Measurements from ENCODE around the gene ST6GALNAC4. TPM values are rescaled to one million over a fixed set of nuclear protein-coding genes. Genes with fewer than 3 reads are reported as not detected.
A peak's percentile ranks its signal among the peaks of the same experiment; 100 is the strongest.
"Not testable (repeated sequence)": the region's sequence is repeated elsewhere in the genome, so short reads cannot be mapped to it uniquely, and the experiment has no call there.

Gene ST6GALNAC4
- total RNA-seq, 1 donor from 2014 or later: 28.5 TPM

- intact Hi-C loops (cut with micrococcal nuclease): no loop called here
- ATAC-seq: peak; percentile 79
- DNase-seq: peak; percentile 90
Measured at GRCh38 chr9:127899128-127899943, 17.5 kb downstream of the ST6GALNAC4 start, which contains the start of gene ST6GALNAC6. TSS of gene ST6GALNAC6 (minus strand) at chr9:127899603. CDS start at chr9:127897981, 1,622 bp downstream.

- peak; percentile 69 for DNase-seq
- intact Hi-C loops (cut with micrococcal nuclease): no loop called here
Measured at GRCh38 chr9:127898433-127899127, 18.3 kb downstream of the ST6GALNAC4 start.

GRCh38 chr9:127897193-127897692 is 19.6 kb downstream of the ST6GALNAC4 start:
- ATAC-seq (peak; percentile 86), DNase-seq (peak; percentile 87)
- intact Hi-C loops (cut with micrococcal nuclease): no loop called here

More at GRCh38 chr9:127898433-127899127, 18.3 kb downstream of the ST6GALNAC4 start:
- ATAC-seq: peak; percentile 58

GRCh38 chr9:127896395-127897192 is 20.2 kb downstream of the ST6GALNAC4 start:
- no peak for DNase-seq
- intact Hi-C loops (cut with micrococcal nuclease): no loop called here
- ATAC-seq: no peak

- DNase-seq (no peak), ATAC-seq (no peak)
- intact Hi-C loops (cut with micrococcal nuclease): no loop called here
Measured at GRCh38 chr9:127895811-127896210, 21.0 kb downstream of the ST6GALNAC4 start.

- no peak for ATAC-seq
- no peak for DNase-seq
- intact Hi-C loops (cut with micrococcal nuclease): no loop called here
Measured at GRCh38 chr9:127893392-127893791, 23.4 kb downstream of the ST6GALNAC4 start.

GRCh38 chr9:127892831-127893230 is 24.0 kb downstream of the ST6GALNAC4 start:
- ATAC-seq: no peak
- intact Hi-C loops (cut with micrococcal nuclease): no loop called here
- no peak for DNase-seq

- DNase-seq: no peak
- intact Hi-C loops (cut with micrococcal nuclease): no loop called here
- ATAC-seq: no peak
Measured at GRCh38 chr9:127890053-127890452, 26.8 kb downstream of the ST6GALNAC4 start.

- DNase-seq (no peak), ATAC-seq (no peak)
- intact Hi-C loops (cut with micrococcal nuclease): no loop called here
Measured at GRCh38 chr9:127887792-127888191, 29.0 kb downstream of the ST6GALNAC4 start.

GRCh38 chr9:127886401-127886972 is 30.4 kb downstream of the ST6GALNAC4 start:
- ATAC-seq: no peak
- intact Hi-C loops (cut with micrococcal nuclease): no loop called here
- no peak for DNase-seq

- DNase-seq: no peak
- no peak for ATAC-seq
- intact Hi-C loops (cut with micrococcal nuclease): no loop called here
Measured at GRCh38 chr9:127885508-127886281, 31.1 kb downstream of the ST6GALNAC4 start.

GRCh38 chr9:127884976-127885490 is 31.8 kb downstream of the ST6GALNAC4 start:
- intact Hi-C loops (cut with micrococcal nuclease): no loop called here
- DNase-seq (no peak), ATAC-seq (no peak)

- peak; percentile 69 for ATAC-seq
- intact Hi-C loops (cut with micrococcal nuclease): no loop called here
Measured at GRCh38 chr9:127884427-127884911, 32.4 kb downstream of the ST6GALNAC4 start.

GRCh38 chr9:127883959-127884358 is 32.9 kb downstream of the ST6GALNAC4 start:
- intact Hi-C loops (cut with micrococcal nuclease): no loop called here
- peak; percentile 4 for ATAC-seq
- DNase-seq: no peak

More at GRCh38 chr9:127884427-127884911, 32.4 kb downstream of the ST6GALNAC4 start:
- peak; percentile 72 for DNase-seq

GRCh38 chr9:127881715-127882114 is 35.1 kb downstream of the ST6GALNAC4 start:
- DNase-seq; intact Hi-C loops (cut with micrococcal nuclease): not testable (repeated sequence)

GRCh38 chr9:127880143-127880542 is 36.7 kb downstream of the ST6GALNAC4 start:
- intact Hi-C loops (cut with micrococcal nuclease): no loop called here
- DNase-seq (no peak), ATAC-seq (no peak)

More at GRCh38 chr9:127881715-127882114, 35.1 kb downstream of the ST6GALNAC4 start:
- ATAC-seq: not testable (repeated sequence)

GRCh38 chr9:127878652-127879390 is 38.0 kb downstream of the ST6GALNAC4 start:
- ATAC-seq: no peak
- DNase-seq: no peak
- intact Hi-C loops (cut with micrococcal nuclease): loop anchor here (10.0 kb wide), 1 partner anchor 94 kb away; the partner anchor contains the start of gene CDK9
